BJ (cell line): ENCODE data around the gene ANO2. TPM values are rescaled to one million over a fixed set of nuclear protein-coding genes. Genes with fewer than 3 reads are reported as not detected.

Experiments
- CTCF ChIA-PET: fragments of 350-600 bp; formaldehyde crosslinking; extraction: SDS; loops from one replicate; lab custom pipeline; 2021; ENCODE audit warnings: antibody characterized with exemption, inconsistent platforms; lab: Yijun Ruan, JAX
- POLR2A ChIA-PET: fragments of 300-600 bp; sonication (Branson Sonifier 250); formaldehyde crosslinking; extraction: SDS; loops from one replicate; lab custom pipeline; 2021; ENCODE audit warnings: antibody characterized with exemption; lab: Charles Lee
- DNase-seq: peaks from one replicate; pipeline ENCODE4 v3.0.0-alpha.2; 2011; ENCODE audit warnings: low read depth
- H3K27me3 ChIP-seq: 2 replicates; pipeline ENCODE4 v1.6.0; 2011; ENCODE audit warnings: low read length; ENCODE audit not compliant: control insufficient read depth, insufficient read depth
- H3K36me3 ChIP-seq: 2 replicates; pipeline ENCODE4 v1.5.1; 2011; ENCODE audit warnings: low read length; ENCODE audit not compliant: control insufficient read depth, insufficient read depth
- H3K4me3 ChIP-seq: 2 replicates; pipeline ENCODE4 v1.5.1; 2011; ENCODE audit warnings: low read depth, mild to moderate bottlenecking, control low read depth, low read length
- polyA plus RNA-seq: library from polyadenylated mRNA; depleted of rRNA; stranded (reverse); fragments of >200 nt; gene quantifications from 2 replicates; pipeline ENCODE4 v1.2.3, GENCODE V29; 2011
- TF ChIP-seq, protein P1 (sequence below): IDR thresholded peaks from 2 replicates; pipeline ENCODE4 v1.5.1; 2011; ENCODE audit warnings: low read depth, mild to moderate bottlenecking, control low read depth, inconsistent platforms, low read length, moderate library complexity; ENCODE audit not compliant: insufficient read depth

The ANO2 gene
- polyA plus RNA-seq, 1 experiment: 0.10 TPM

DNA sequence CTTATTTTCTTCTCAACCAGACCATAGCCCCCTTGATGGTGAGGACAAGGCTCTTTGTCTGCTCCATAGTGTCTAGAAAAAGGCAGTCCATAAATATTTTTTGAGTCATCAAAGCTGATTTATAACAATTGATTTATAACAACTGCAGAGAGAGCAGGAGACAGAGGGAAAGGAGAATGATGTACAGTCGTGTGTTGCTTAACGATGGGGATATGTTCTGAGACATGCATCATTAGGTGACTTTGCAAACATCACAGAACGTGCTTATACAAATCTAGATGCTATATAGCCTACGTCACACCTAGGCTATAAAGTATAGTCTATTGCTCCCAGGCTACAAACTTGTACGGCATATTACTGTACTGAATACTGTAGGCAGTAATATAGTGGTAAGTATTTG lies 369.8 kb downstream of the ANO2 start:
- H3K36me3 ChIP-seq: no peaks in the 10 kb centered on the region
- peaks cover 5% of the 10 kb centered on the region for H3K27me3 ChIP-seq
- no peak for DNase-seq
- POLR2A ChIA-PET: no interaction called here
- no peak overlapping the region for H3K4me3 ChIP-seq
- TF ChIP-seq, protein P1, sequence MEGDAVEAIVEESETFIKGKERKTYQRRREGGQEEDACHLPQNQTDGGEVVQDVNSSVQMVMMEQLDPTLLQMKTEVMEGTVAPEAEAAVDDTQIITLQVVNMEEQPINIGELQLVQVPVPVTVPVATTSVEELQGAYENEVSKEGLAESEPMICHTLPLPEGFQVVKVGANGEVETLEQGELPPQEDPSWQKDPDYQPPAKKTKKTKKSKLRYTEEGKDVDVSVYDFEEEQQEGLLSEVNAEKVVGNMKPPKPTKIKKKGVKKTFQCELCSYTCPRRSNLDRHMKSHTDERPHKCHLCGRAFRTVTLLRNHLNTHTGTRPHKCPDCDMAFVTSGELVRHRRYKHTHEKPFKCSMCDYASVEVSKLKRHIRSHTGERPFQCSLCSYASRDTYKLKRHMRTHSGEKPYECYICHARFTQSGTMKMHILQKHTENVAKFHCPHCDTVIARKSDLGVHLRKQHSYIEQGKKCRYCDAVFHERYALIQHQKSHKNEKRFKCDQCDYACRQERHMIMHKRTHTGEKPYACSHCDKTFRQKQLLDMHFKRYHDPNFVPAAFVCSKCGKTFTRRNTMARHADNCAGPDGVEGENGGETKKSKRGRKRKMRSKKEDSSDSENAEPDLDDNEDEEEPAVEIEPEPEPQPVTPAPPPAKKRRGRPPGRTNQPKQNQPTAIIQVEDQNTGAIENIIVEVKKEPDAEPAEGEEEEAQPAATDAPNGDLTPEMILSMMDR: no peak
- CTCF ChIA-PET: no interaction called here

DNA sequence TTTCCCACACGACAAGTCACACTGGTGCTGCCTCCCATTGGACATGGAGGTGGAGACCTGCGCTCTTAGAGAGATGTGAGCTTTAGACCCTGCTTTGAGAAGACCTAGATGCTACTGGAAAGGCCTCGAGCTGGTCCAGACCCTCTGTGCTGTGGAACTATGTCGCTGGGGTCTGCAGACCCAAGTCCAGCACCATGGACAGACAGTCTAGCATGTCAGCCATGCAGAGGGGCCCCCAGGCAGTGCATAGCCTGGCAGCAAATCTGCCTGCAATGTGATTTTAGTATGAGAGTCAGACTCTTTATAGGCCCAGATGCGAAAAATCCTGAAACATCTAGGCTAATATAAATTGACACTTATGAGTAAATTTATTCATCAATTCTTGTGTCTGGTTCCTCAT lies 371.7 kb downstream of the ANO2 start:
- peaks cover 5% of the 10 kb centered on the region for H3K27me3 ChIP-seq
- ChIA-PET CTCF (no interaction called here), POLR2A (no interaction called here)
- no peak for DNase-seq
- H3K4me3 ChIP-seq: no peak overlapping the region
- no peaks in the 10 kb centered on the region for H3K36me3 ChIP-seq
- TF ChIP-seq, protein P1: no peak

DNA sequence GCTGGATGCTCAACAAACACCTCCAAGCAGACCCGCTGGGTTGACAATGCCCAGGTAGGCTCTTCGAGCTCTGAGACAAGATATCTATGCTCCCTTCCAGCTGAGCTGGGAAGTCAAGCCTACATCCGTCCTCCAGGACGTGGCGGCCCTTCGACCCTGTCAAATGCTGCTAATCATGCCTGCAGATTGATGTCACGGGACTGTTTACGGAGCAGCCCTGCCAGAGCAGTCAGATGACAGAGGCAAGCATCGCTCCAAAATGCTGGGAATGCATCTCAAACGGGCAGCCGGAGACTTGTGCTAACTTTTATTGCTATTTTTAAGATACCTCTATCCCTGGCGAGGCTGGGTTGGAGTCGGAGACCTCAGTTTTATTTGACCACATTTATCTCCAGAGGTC lies 373.9 kb downstream of the ANO2 start:
- Histone ChIP-seq H3K4me3 (no peak overlapping the region), H3K27me3 (peaks cover 5% of the 10 kb centered on the region), H3K36me3 (no peaks in the 10 kb centered on the region)
- no peak for DNase-seq
- TF ChIP-seq, protein P1: no peak
- ChIA-PET POLR2A (no interaction called here), CTCF (interaction anchor here (1.8 kb wide), 1 partner anchor 15 kb away, joined by 4 read pairs; no protein-coding TSS in a partner anchor)

DNA sequence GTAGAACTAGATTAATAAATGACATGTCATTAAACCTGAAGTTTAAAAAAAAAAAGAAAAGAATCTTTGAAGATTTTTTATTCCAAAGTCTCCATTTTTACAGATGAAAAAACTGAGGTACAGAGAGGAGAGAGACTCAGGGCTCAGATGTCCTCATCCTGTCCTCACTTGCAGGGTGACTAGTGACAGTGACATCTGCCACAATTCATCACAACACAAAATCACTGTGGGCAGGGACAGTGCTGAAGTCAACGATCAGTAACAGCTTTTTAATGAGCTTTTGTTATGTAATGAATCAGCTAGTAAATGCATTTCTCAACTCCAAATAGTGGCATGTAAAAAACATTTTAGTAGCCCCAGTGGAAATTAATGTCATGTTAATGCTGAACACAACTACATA lies 374.6 kb downstream of the ANO2 start:
- CTCF ChIA-PET: interaction anchor here (1.8 kb wide), 1 partner anchor 14 kb away, joined by 4 read pairs; no protein-coding TSS in a partner anchor
- no peak for DNase-seq
- POLR2A ChIA-PET: no interaction called here

DNA sequence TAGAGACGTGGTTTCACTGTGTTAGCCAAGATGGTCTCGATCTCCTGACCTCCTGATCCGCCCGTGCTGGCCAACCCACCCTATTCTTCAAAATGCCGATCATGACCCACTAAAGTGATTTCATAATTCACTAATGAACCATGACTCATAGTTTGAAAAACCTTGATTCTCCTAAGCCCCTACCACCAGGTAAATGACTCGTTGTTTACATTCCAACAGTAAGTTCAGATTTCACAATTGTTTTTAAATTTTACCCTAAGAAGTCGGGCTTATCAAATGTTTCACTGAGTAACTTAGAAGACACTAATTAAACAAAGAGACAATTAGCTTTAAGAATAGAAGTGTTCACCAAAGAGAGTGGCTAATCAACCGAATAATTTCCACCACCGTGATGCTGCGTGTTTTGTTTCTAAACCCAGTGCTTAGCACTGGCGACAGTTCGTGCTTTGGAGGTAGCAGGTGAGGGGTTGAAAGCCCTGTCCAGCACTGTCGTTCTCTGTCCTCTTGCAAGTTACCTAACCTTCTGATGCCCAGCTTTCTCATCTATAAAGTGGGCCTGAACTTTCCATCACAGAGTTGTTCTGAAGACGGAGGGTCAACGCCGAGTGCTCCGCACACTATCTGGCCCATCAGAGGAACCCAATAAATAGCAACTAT lies 376.6 kb downstream of the ANO2 start:
- Histone ChIP-seq H3K4me3 (no peak overlapping the region), H3K36me3 (no peaks in the 10 kb centered on the region), H3K27me3 (peaks cover 7% of the 10 kb centered on the region)
- ChIA-PET CTCF (interaction anchor here (0.7 to 1.5 kb wide), 2 partner anchors 11 to 12 kb away, joined by 3 to 4 read pairs; no protein-coding TSS in a partner anchor), POLR2A (no interaction called here)
- no peak for DNase-seq
- TF ChIP-seq, protein P1: no peak

More for the DNA sequence above, 374.6 kb downstream of the ANO2 start:
- no peak overlapping the region for H3K4me3 ChIP-seq
- H3K27me3 ChIP-seq: peaks cover 5% of the 10 kb centered on the region
- TF ChIP-seq, protein P1: no peak
- H3K36me3 ChIP-seq: no peaks in the 10 kb centered on the region
